T-helper 1 cell treated with Interleukin-12 subunit alpha and Interleukin-12 subunit beta and Interleukin-4 antibody, amounts not matched to agents 30 μg/mL and 1 μg/mL, for 36 hours (primary cell): Measurements from ENCODE around the gene SAMD4B.
A peak's percentile ranks its signal among the peaks of the same experiment; 100 is the strongest.

Experiments used
- H3K27ac Mint-ChIP-seq: one replicate; pipeline ENCODE4 v1.8.0; 2021; ENCODE audit warnings: mild to moderate bottlenecking, mixed read lengths
- H3K27me3 Mint-ChIP-seq: one replicate; pipeline ENCODE4 v1.8.0; 2021; ENCODE audit warnings: low read depth, mixed read lengths
- H3K36me3 Mint-ChIP-seq: one replicate; pipeline ENCODE4 v1.8.0; 2021; ENCODE audit warnings: low read depth, mixed read lengths
- H3K4me1 Mint-ChIP-seq: one replicate; pipeline ENCODE4 v1.8.0; 2021; ENCODE audit warnings: low read depth, mixed read lengths
- H3K4me3 Mint-ChIP-seq: one replicate; pipeline ENCODE4 v1.8.0; 2021; ENCODE audit warnings: mild to moderate bottlenecking, moderate library complexity, mixed read lengths
- H3K9me3 Mint-ChIP-seq: one replicate; pipeline ENCODE4 v1.8.0; 2021; ENCODE audit warnings: mixed read lengths

Gene SAMD4B

DNA sequence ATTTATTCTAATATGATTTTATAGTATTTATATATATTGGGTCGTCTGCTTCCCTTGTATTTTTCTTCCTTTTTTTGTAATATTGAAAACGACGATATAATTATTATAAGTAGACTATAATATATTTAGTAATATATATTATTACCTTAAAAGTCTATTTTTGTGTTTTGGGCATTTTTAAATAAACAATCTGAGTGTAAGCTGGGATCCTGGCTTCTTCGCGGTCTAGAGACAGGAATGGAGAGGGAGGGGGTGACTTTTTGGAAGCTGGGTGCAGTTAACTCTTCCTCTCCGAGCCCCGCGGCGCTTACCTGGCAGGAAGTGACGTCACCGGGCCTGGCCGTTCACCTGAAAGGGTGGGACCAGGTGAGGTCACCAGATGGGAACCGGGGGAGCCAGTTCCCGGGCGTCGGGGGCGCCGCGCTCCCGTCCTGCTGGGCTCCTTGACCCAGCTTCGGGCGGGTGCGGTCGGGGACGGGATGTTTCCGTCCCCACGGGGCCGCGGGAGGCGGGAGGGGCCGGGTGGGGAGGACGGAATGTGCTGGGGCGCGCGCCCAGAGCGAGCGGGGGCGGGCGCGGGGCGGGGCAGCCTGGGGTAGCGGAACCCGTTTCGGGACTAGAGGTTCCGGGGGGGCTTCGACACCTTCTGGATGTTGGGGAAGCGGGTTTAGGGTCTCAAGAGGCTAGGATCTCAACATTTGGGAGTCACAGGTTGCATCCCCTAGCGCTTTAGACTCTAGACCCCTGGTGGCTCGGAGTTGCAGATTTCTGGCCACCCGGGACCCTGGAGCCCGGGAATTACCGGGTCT, 67.2 kb downstream of the SAMD4B start:
- H3K36me3 Mint-ChIP-seq, result peaks cover 24% of the 10 kb centered on the region
- H3K4me1 Mint-ChIP-seq, result peaks cover 47% of the 10 kb centered on the region

DNA sequence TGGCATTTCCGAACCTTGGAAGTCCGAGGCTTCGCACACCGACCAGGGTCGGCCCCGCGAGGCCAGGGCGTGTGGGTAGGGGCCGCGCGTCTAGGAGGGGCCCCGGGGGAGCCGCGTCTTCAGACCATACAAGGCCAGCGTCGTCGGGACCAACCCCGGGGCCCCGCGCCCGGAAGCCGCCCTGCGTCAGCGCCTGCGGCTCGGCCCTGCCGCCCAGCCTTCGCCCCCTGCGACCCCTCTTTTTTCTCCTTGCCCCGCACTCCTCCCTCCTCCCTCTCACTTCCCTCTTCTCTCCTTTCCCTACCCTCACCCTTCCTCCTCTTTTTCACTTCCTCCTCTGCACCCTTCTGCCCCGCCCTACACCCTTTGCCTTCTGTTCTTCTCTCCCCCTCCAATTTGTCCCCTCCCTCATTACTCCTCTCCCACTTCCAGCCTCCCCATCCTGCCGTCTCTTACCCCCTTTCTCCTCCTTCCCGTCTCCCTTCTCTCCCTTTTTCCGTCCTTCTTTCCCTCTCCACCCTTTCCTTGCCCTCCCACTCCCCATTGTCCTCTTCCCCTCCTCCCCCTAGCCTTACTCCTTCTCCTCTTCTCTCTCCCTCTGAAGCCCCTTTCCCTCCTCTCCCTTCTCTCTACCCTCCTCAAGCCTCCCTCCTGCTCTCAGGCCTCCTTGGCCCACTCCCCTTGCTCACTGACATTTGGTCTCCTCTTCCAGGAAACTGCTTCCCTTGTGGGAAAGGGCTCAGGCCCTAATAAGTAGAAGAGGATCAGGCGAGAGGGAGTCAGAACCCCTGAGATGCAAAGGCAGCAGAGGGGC, 68.0 kb downstream of the SAMD4B start:
- Mint-ChIP-seq H3K4me1 (peaks cover 46% of the 10 kb centered on the region), H3K36me3 (peaks cover 24% of the 10 kb centered on the region), H3K9me3 (no peaks in the 10 kb centered on the region)

More for the DNA sequence above, 67.2 kb downstream of the SAMD4B start:
- peak overlapping the region; percentile 98 for H3K27ac Mint-ChIP-seq
- no peaks in the 10 kb centered on the region for H3K9me3 Mint-ChIP-seq
- peak overlapping the region; percentile 96 for H3K4me3 Mint-ChIP-seq
- H3K27me3 Mint-ChIP-seq, result no peaks in the 10 kb centered on the region

DNA sequence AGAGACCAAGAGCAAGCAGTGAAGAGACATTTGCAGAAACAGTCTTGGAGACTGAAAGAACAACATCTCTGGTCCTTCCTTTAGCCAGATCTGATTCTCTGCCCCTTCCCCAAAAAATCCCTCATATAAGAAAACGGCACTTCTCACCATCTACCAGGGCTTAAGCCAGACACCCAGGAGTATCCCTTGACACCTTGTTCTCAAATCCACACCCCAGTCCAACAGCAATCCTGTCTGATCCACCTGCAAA, 68.5 kb downstream of the SAMD4B start:
- Mint-ChIP-seq H3K4me1 (peaks cover 41% of the 10 kb centered on the region), H3K27ac (peak overlapping the region; percentile 96), H3K4me3 (peak overlapping the region; percentile 78), H3K9me3 (no peaks in the 10 kb centered on the region), H3K27me3 (no peaks in the 10 kb centered on the region), H3K36me3 (peaks cover 24% of the 10 kb centered on the region)

More for the DNA sequence above, 68.0 kb downstream of the SAMD4B start:
- H3K27me3 Mint-ChIP-seq, result no peaks in the 10 kb centered on the region
- peak overlapping the region; percentile 96 for H3K27ac Mint-ChIP-seq
- peak overlapping the region; percentile 78 for H3K4me3 Mint-ChIP-seq

DNA sequence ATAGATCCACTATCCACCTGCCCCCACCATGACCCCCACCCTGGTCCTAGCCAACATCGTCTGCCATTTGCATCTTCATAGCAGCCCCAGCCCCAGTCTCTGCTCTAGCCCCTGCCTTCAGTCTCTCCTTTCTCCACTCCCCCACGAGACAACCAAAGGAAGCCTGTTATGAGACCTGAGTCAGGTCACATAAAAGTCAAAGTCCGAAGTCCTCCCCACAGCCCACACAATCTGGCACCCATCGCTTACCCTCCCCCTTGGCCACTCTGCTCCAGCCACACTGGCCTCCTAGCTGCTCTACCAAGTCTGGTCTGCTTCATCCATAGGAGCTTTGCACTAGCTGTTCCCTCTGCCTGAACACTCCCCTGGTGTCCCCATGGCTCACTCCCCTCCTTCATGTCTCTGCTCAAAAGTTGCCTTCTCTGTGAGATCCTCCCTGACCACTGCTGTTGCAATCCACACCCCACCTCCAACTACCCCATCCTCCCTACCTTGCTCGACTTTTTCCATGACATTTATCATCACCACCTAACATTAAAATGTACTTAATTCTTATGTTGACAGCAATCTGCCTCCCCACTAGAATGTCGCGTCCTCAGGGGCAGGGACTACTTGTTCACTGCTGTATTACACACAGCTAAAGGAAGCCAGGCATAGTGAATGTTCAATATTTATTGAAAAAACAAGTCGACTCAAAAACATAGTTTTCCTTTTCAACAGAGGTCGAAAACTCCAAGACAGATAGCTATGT, 69.0 kb downstream of the SAMD4B start:
- no peaks in the 10 kb centered on the region for H3K9me3 Mint-ChIP-seq
- peaks cover 24% of the 10 kb centered on the region for H3K36me3 Mint-ChIP-seq
- peaks cover 37% of the 10 kb centered on the region for H3K4me1 Mint-ChIP-seq
- H3K4me3 Mint-ChIP-seq, result peak overlapping the region; percentile 78
- H3K27ac Mint-ChIP-seq, result peak overlapping the region; percentile 96
- no peaks in the 10 kb centered on the region for H3K27me3 Mint-ChIP-seq

DNA sequence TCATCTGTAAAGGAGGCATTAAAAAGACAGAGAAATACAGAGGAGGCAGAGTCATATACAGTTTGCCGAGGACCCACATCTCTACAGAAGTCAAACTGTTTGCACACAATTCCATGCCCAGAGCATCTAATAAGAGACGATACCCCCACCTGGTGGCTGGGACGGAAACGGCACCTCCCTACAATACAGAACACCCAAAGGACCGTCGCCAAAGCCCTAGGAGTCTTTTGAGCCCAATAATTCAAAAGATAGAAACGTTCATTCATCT, 69.5 kb downstream of the SAMD4B start:
- H3K27ac Mint-ChIP-seq, result peak overlapping the region; percentile 96
- H3K9me3 Mint-ChIP-seq, result no peaks in the 10 kb centered on the region
- H3K36me3 Mint-ChIP-seq, result peaks cover 24% of the 10 kb centered on the region
- peak overlapping the region; percentile 78 for H3K4me3 Mint-ChIP-seq
- H3K4me1 Mint-ChIP-seq, result peaks cover 36% of the 10 kb centered on the region
- no peaks in the 10 kb centered on the region for H3K27me3 Mint-ChIP-seq

DNA sequence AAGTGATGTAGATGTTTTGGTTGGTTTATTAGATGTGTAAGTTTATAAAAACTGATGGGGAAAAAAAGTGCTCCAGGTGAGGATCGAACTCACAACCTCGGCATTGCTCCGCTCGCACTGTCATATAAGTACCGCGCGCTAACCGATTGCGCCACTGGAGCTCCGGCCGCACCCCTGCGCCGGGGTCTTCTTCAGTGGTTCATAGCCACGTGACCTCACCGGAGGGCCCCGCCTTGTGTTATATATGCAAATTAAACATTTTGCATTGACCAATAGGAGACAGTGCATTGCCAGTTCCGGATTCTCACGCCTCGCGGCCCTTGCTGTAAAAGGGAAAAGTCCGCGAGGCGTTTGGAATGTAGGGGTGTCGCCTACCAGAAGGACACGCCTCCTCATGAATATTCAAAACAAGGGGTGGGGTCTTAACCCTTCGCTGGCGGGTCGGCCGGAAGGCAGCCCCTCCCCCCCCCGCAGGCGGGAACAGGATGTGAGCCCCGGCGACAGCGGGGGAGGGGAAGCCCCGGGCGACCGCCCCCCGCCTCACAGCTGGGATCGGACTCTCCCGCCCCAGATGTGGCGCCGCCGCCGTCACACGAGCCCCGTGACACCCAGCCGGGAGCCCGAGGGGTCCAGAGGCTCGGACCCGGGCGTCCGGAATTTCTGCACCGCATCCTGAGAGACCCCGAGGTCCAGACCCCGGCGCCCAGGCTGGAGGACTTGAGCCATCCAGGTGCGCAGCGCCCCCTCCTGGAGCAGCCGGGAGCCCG, 70.1 kb downstream of the SAMD4B start, which contains the start of gene PLEKHG2:
PLEKHG2 (plus strand) TSS at position 570 of the 767 bp plus-strand sequence. CDS start 1,418 bp downstream, outside the sequence.
- Mint-ChIP-seq H3K27ac (peak within 1 kb of the TSS; percentile 96), H3K4me3 (peak within 1 kb of the TSS; percentile 91), H3K27me3 (no peaks in the 10 kb centered on the region), H3K9me3 (no peaks in the 10 kb centered on the region), H3K4me1 (peaks cover 36% of the 10 kb centered on the region), H3K36me3 (peaks cover 22% of the 10 kb centered on the region)

DNA sequence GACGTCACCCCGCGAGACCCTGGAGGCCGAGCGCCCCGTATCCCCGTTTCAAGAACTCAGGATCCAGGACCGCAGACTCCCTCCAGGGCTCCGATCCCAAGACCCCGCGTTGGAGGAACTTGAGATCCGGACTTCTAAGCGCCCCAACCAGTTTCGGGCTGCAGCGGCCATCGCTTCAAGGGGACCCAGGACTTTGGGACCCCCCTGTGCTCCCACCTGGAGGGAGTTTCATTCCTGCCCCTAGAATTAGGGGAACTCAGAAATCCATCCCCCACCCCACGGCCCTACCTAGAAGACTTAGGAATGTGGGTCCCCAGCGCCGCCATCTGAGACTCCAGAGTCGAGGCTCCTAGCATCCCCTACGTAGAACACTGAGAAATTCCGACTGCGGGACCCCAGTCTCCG, 70.6 kb downstream of the SAMD4B start:
- H3K4me1 Mint-ChIP-seq, result peaks cover 38% of the 10 kb centered on the region
- no peaks in the 10 kb centered on the region for H3K9me3 Mint-ChIP-seq
- peaks cover 22% of the 10 kb centered on the region for H3K36me3 Mint-ChIP-seq
- H3K4me3 Mint-ChIP-seq, result peak overlapping the region; percentile 78
- H3K27ac Mint-ChIP-seq, result peak overlapping the region; percentile 69
- H3K27me3 Mint-ChIP-seq, result no peaks in the 10 kb centered on the region

DNA sequence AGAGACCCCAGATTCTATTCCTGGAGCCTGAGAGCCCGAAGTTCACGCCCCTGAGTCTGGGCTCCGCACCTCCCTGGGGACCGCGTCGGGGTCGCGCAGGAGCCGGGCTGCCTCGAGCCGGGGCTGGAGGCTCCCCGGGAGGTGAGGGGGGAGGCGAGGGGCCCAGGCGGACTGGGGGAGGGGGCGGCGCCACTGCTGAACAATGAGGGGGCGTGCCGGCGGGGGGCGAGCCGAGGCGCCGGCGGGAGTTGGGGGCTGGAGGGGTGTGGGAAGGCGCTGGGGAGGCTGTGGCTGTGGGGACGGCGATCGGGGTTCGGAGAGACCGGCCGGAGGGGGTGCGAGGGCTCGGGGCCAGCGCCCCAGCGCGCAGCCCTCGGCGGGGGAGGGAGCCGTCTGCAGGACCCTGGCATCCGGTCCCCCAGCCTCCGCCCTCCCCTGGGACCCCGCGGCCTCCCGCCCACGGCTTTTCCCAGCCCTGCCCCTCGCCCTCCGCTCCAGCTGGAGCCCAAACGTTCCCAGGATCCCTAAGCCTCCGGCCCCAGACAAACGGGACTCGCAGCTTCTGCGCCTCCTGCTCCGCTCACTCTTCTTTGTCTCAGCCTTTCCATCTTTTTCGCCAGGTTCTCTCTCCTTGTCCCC, 71.2 kb downstream of the SAMD4B start:
- Mint-ChIP-seq H3K27ac (peak overlapping the region; percentile 87), H3K36me3 (peaks cover 17% of the 10 kb centered on the region), H3K9me3 (no peaks in the 10 kb centered on the region), H3K4me3 (peak overlapping the region; percentile 91), H3K27me3 (no peaks in the 10 kb centered on the region), H3K4me1 (peaks cover 38% of the 10 kb centered on the region)

DNA sequence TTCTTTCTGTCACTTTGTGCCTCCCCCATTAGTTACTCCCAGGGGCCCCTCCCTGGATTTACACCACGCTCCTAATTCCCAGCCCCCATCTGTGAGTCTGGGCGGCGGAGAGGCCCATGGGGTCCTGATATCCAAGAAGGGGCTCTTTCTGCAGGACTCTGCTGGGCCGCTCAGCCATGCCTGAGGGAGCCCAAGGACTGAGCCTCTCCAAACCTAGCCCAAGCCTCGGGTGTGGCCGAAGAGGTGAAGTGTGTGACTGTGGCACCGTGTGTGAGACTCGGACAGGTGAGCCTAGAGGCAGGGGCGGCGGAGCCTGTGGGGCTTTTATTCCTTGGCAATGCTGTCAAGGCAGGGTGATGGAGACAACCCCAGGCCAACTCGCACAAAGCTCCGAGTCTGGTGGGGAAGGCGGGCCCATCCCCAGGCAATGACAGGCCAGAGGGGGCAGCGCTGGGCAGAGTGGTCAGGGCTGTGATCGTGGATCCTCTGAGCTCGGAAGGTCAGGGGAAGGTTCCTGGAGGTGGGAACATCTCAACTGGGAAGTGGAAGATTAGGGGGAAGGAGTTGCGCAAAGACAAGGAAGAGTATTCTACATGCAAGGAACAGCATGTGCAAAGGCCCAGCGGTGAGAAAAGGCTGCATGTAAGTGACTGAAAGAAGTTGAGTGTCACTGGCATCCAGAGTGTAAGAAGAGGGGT, 71.8 kb downstream of the SAMD4B start:
- H3K9me3 Mint-ChIP-seq, result no peaks in the 10 kb centered on the region
- H3K27me3 Mint-ChIP-seq, result no peaks in the 10 kb centered on the region
- H3K27ac Mint-ChIP-seq, result peak overlapping the region; percentile 87
- peak overlapping the region; percentile 91 for H3K4me3 Mint-ChIP-seq
- peaks cover 33% of the 10 kb centered on the region for H3K4me1 Mint-ChIP-seq
- peaks cover 15% of the 10 kb centered on the region for H3K36me3 Mint-ChIP-seq

DNA sequence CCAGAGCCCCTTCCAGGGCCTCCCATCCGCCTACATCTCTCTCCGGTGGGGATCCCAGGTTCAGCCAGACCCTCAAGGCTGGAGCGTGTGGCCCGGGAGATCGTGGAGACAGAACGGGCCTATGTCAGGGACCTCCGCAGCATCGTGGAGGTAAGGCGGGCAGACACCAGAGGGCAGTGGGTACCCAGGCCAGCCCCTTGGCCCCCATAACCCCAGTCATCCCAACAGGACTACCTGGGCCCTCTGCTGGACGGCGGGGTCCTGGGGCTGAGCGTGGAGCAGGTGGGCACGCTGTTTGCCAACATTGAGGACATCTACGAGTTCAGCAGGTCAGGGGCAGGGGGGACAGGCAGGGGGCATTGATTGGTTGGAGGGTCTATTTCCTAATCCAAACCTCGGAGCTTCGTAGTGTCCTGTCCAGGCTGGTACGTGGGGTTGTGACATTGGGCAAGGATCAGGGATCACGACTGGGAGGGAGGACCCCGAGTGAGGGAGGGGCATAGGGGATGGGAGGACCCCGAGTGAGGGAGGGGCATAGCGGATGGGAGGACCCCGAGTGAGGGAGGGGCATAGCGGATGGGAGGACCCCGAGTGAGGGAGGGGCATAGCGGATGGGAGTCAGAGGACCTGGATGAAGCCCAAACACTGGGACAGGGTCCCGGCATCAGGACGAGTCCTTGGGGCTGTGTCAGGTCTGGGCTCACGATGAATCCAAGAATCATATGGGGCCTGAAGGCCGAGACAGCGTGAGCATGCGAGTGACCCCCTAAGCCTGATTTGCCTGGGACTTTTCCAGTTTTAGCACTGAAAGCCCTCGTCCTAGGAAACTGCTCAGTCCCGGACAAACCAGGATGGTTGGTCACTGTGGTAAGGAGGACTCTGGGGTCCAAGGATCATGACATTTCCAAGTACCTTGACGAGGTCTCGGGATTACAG, 73.2 kb downstream of the SAMD4B start:
- Mint-ChIP-seq H3K9me3 (no peaks in the 10 kb centered on the region), H3K27ac (no peak overlapping the region), H3K4me3 (no peak overlapping the region), H3K36me3 (peaks cover 18% of the 10 kb centered on the region), H3K27me3 (no peaks in the 10 kb centered on the region), H3K4me1 (peaks cover 30% of the 10 kb centered on the region)

DNA sequence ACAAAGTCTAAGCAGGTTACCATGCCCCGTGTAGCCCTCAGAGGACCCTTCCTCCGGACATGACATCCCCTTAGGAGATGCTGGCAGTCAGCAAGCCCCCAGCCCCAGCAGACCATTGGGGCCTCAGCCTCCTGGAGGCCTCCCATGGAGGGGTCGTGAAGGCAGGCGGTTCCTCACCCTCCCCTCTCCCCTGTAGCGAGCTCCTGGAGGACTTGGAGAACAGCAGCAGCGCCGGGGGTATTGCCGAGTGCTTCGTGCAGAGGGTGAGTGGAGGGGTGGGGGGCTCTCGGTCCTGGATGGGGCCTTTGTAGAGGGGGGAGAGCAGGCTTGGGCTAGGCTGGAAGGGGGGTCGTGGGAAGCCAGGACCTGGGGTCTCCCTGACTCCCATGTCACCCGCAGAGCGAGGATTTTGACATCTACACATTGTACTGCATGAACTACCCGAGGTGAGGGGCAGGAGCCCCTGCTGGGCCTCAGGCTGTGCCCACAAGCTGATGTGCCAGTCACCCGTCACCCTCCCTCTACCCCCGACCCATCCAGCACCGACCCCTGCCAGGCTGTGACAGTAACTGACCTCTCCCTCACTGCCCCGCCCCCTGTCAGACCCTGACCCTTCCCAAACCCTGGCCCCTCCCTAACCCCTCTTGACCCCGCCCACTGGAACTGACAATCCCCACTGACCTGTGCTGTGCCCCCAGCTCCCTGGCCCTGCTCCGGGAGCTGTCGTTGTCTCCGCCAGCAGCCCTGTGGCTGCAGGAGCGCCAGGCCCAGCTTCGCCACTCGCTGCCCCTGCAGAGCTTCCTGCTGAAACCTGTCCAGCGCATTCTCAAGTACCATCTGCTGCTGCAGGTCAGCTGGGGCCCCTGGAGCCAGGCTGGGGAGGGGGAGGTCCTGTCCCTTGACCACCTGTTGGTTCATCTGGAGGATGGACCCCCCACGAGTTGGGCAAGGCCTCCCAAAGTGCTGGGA, 74.2 kb downstream of the SAMD4B start:
- Mint-ChIP-seq H3K4me3 (no peak overlapping the region), H3K27me3 (no peaks in the 10 kb centered on the region), H3K4me1 (peaks cover 19% of the 10 kb centered on the region), H3K9me3 (no peaks in the 10 kb centered on the region), H3K36me3 (peaks cover 10% of the 10 kb centered on the region), H3K27ac (no peak overlapping the region)
